Uterus (tissue), 2 donors: Measurements from ENCODE around the gene NEK10.

Experiments used
- CTCF ChIP-seq, 4 experiments: fragments of 200-600 bp in 2 of 4; fragments of 450-650 bp in 2 of 4; sonication (generic) in 2 of 4; IDR thresholded peaks; one replicate each; pipeline ENCODE4 v1.5.1; 2016 to 2019; ENCODE audit warnings: antibody characterized with exemption in 4 of 4, mild to moderate bottlenecking in 2 of 4, moderate library complexity in 1 of 4
- POLR2A ChIP-seq, 2 donors: fragments of 450-650 bp; IDR thresholded peaks; one replicate each; pipeline ENCODE4 v1.6.1; 2016; ENCODE audit warnings: antibody characterized with exemption in 2 of 2, mild to moderate bottlenecking in 1 of 2, moderate library complexity in 1 of 2

- TF ChIP-seq CTCF (IDR thresholded peaks at IDR 0.05) (no peak), POLR2A (IDR thresholded peaks at IDR 0.05) (no peak)
Observed at GRCh38 chr3:27090275-27091041, 278.7 kb downstream of the NEK10 start.
